Uterus (tissue), 2 donors: ENCODE data around the gene GPR176.

Source experiments
- POLR2A ChIP-seq, 2 donors: fragments of 450-650 bp; IDR thresholded peaks; one replicate each; pipeline ENCODE4 v1.6.1; 2016; ENCODE audit warnings: antibody characterized with exemption in 2 of 2, mild to moderate bottlenecking in 1 of 2, moderate library complexity in 1 of 2
- TF ChIP-seq, protein P1 (sequence below), 4 experiments: fragments of 200-600 bp in 2 of 4; fragments of 450-650 bp in 2 of 4; sonication (generic) in 2 of 4; IDR thresholded peaks; one replicate each; pipeline ENCODE4 v1.5.1; 2016 to 2019; ENCODE audit warnings: antibody characterized with exemption in 4 of 4, mild to moderate bottlenecking in 2 of 4, moderate library complexity in 1 of 4

DNA sequence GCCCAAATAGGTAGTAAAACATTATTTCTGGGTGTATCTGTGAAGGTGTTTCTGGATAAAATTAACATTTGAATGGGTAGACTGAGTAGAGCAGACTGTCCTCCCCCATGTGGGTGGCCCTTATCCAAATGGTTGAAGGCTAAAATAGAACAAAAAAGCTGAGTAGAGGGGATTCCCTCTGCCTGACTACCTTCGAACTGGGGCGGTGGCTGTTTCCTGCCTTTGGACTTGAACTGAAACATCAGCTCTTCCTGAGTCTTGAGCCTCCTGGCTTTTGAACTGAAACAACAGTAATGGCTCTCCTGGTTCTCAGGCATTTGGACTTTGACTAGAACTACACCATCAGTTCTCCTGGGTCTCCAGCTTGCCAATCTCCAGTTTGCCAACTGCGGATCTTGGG lies 4.4 kb upstream of the GPR176 start:
- TF ChIP-seq, protein P1, sequence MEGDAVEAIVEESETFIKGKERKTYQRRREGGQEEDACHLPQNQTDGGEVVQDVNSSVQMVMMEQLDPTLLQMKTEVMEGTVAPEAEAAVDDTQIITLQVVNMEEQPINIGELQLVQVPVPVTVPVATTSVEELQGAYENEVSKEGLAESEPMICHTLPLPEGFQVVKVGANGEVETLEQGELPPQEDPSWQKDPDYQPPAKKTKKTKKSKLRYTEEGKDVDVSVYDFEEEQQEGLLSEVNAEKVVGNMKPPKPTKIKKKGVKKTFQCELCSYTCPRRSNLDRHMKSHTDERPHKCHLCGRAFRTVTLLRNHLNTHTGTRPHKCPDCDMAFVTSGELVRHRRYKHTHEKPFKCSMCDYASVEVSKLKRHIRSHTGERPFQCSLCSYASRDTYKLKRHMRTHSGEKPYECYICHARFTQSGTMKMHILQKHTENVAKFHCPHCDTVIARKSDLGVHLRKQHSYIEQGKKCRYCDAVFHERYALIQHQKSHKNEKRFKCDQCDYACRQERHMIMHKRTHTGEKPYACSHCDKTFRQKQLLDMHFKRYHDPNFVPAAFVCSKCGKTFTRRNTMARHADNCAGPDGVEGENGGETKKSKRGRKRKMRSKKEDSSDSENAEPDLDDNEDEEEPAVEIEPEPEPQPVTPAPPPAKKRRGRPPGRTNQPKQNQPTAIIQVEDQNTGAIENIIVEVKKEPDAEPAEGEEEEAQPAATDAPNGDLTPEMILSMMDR (IDR thresholded peaks at IDR 0.05) = no peak
- no peak for TF ChIP-seq POLR2A (IDR thresholded peaks at IDR 0.05)
